Endothelial cell of umbilical vein (primary cell): Measurements from ENCODE around the gene RIT2. TPM values are rescaled to one million over a fixed set of nuclear protein-coding genes. Genes with fewer than 3 reads are reported as not detected.

Experiments
- BruUV-seq: library from RNA; stranded (reverse); fragments of 400-500 nt; replicated peaks from 2 replicates; lab custom pipeline; 2021; lab: Mats Ljungman, UMichigan
- CTCF ChIA-PET: fragments of 300-600, 350-600 bp; sonication (Branson Sonifier 250); formaldehyde crosslinking; loops from one replicate; lab custom pipeline; 2021; ENCODE audit warnings: antibody characterized with exemption, inconsistent platforms; lab: Charles Lee
- POLR2A ChIA-PET: fragments of 300-600, 350-600 bp; sonication (Branson Sonifier 250); formaldehyde crosslinking; loops from one replicate; lab custom pipeline; 2021; ENCODE audit warnings: antibody characterized with exemption, inconsistent platforms; lab: Charles Lee
- DNase-seq: peaks from one replicate; pipeline ENCODE4 v3.0.0-alpha.2; 2011; ENCODE audit warnings: low read depth, low spot score
- FAIRE-seq: peaks from 2 replicates; lab custom pipeline; 2011; peaks lifted over from hg19 to GRCh38; lab: Jason Lieb, UNC
- H2AFZ ChIP-seq: 2 replicates; pipeline ENCODE4 v1.6.0; 2012; ENCODE audit warnings: low read depth, low read length, control low read depth, inconsistent platforms
- H3K27ac ChIP-seq: 2 replicates; pipeline ENCODE4 v1.5.1; 2011; ENCODE audit warnings: low read depth, mild to moderate bottlenecking, control low read depth, low read length, moderate library complexity; ENCODE audit not compliant: insufficient read depth
- H3K27me3 ChIP-seq, 2 experiments: 2 replicates each; pipeline versions ENCODE4 v1.6.0 to v1.6.1; 2011; ENCODE audit warnings: low read length in 2 of 2, mixed read lengths in 1 of 2; ENCODE audit not compliant: control insufficient read depth in 2 of 2, insufficient read depth in 2 of 2
- H3K36me3 ChIP-seq, 2 experiments: 2 replicates in 1 of 2; 3 replicates in 1 of 2; pipeline ENCODE4 v1.5.1; 2011; ENCODE audit warnings: low read length in 2 of 2, mild to moderate bottlenecking in 1 of 2, moderate library complexity in 1 of 2; ENCODE audit not compliant: control insufficient read depth in 2 of 2, insufficient read depth in 2 of 2; ENCODE audit errors: extremely low read depth in 1 of 2
- H3K4me1 ChIP-seq: 3 replicates; pipeline ENCODE4 v1.5.1; 2011; ENCODE audit warnings: mild to moderate bottlenecking, low read length; ENCODE audit not compliant: control insufficient read depth, insufficient read depth; ENCODE audit errors: extremely low read depth
- H3K4me2 ChIP-seq: 2 replicates; pipeline ENCODE4 v1.6.1; 2011; ENCODE audit warnings: low read length, control low read depth, mixed read lengths; ENCODE audit not compliant: insufficient read depth
- H3K4me3 ChIP-seq, 3 experiments: fragments of 200-600 bp in 1 of 3; sonication (generic), shearing (Covaris generic) in 1 of 3; replicated peaks in 1 of 3; 2 replicates each; pipeline ENCODE4 v1.5.1; 2011 to 2016; ENCODE audit warnings: control low read depth in 3 of 3, low read length in 3 of 3, mild to moderate bottlenecking in 2 of 3, inconsistent platforms in 1 of 3, low read depth in 1 of 3, moderate library complexity in 1 of 3; ENCODE audit not compliant: insufficient read depth in 1 of 3
- H3K79me2 ChIP-seq: 2 replicates; pipeline ENCODE4 v1.6.0; 2012; ENCODE audit warnings: low read length, inconsistent platforms; ENCODE audit not compliant: control insufficient read depth, insufficient read depth
- H3K9ac ChIP-seq: replicated peaks from 2 replicates; pipeline ENCODE3; 2011; ENCODE audit warnings: low read length, control low read depth; ENCODE audit not compliant: insufficient read depth; ENCODE audit errors: extremely low read depth
- H3K9me1 ChIP-seq: replicated peaks from 3 replicates; pipeline ENCODE4 v1.6.0; 2011; ENCODE audit warnings: mild to moderate bottlenecking, low read length; ENCODE audit not compliant: control insufficient read depth, insufficient read depth; ENCODE audit errors: extremely low read depth
- H3K9me3 ChIP-seq: replicated peaks from 2 replicates; pipeline ENCODE4 v1.5.1; 2012; ENCODE audit warnings: low read length, inconsistent platforms; ENCODE audit not compliant: control insufficient read depth, insufficient read depth
- H4K20me1 ChIP-seq: replicated peaks from 2 replicates; pipeline ENCODE3; 2011; ENCODE audit warnings: mild to moderate bottlenecking, low read length; ENCODE audit not compliant: control insufficient read depth, insufficient read depth; ENCODE audit errors: extremely low read depth
- EZH2 ChIP-seq: IDR thresholded peaks from 2 replicates; pipeline ENCODE4 v1.6.1; 2012; ENCODE audit warnings: borderline replicate concordance, low read depth, mild to moderate bottlenecking, moderate library complexity, low read length, inconsistent platforms; ENCODE audit not compliant: severe bottlenecking
- FOS ChIP-seq: IDR thresholded peaks from 2 replicates; pipeline ENCODE4 v1.6.1; 2011; ENCODE audit warnings: mild to moderate bottlenecking, low read length, moderate library complexity, borderline replicate concordance; ENCODE audit not compliant: insufficient read depth
- GATA2 ChIP-seq: IDR thresholded peaks from 2 replicates; pipeline ENCODE4 v1.7.0; 2011; ENCODE audit warnings: low read depth, mild to moderate bottlenecking, moderate library complexity, mixed read lengths, low read length; ENCODE audit not compliant: insufficient read length, insufficient read depth
- JUN ChIP-seq: IDR thresholded peaks from 2 replicates; pipeline ENCODE4 v1.6.1; 2011; ENCODE audit warnings: borderline replicate concordance, low read depth; ENCODE audit not compliant: insufficient read length, insufficient read depth
- MYC ChIP-seq: IDR thresholded peaks from one replicate; pipeline ENCODE4 v1.6.1; 2011; ENCODE audit warnings: mild to moderate bottlenecking, low read depth, low read length
- POLR2A ChIP-seq: IDR thresholded peaks from 2 replicates; pipeline ENCODE4 v1.6.1; 2012; ENCODE audit warnings: low read depth, mild to moderate bottlenecking, control low read depth, low read length
- POLR2AphosphoS5 ChIP-seq: IDR thresholded peaks from 2 replicates; pipeline ENCODE4 v1.6.1; 2012; ENCODE audit warnings: low read depth, mild to moderate bottlenecking, control low read depth, low read length, moderate library complexity; ENCODE audit not compliant: insufficient read depth
- dilution Hi-C: fragments of 300-500 bp; cut with MboI; formaldehyde crosslinking; loops from one replicate; pipeline ENCODE4 v1.15.0; 2019; ENCODE audit warnings: low sequenced_read_pairs; ENCODE audit not compliant: extremely low pct_ligation_motif_present
- intact Hi-C: fragments of 100-400 bp; cut with micrococcal nuclease; formaldehyde crosslinking; loops from one replicate; pipeline ENCODE4 v1.10.0; 2022
- polyA plus RNA-seq, 4 experiments: library from polyadenylated mRNA; depleted of rRNA in 3 of 4; stranded (reverse) in 3 of 4; unstranded in 1 of 4; fragments of >200 nt; gene quantifications; 2 replicates each; pipeline versions ENCODE4 v1.2.1 to v1.2.3, GENCODE V29; 2011 to 2012; ENCODE audit warnings: missing spikeins in 1 of 4
- total RNA-seq: library from RNA; stranded (reverse); gene quantifications from 2 replicates; pipeline ENCODE4 v1.2.3, GENCODE V29; 2021
- TF ChIP-seq, protein P1 (sequence below): IDR thresholded peaks from 2 replicates; pipeline ENCODE4 v1.6.1; 2011; ENCODE audit not compliant: insufficient read depth, insufficient read length
- TF ChIP-seq, protein P2 (sequence below), 2 donors: IDR thresholded peaks; 1 replicate in 1 of 2; 2 replicates in 1 of 2; pipeline ENCODE4 v1.5.1; 2011; ENCODE audit warnings: low read length in 2 of 2, mild to moderate bottlenecking in 2 of 2, moderate library complexity in 2 of 2, control low read depth in 1 of 2, inconsistent platforms in 1 of 2, low read depth in 1 of 2; ENCODE audit not compliant: insufficient read depth in 1 of 2; ENCODE audit errors: extremely low read depth in 1 of 2

The RIT2 gene
- total and polyA plus RNA-seq, 2 donors (not counting 3 experiments of a cell fraction or from before 2014, with no cell fraction given) = not detected

DNA sequence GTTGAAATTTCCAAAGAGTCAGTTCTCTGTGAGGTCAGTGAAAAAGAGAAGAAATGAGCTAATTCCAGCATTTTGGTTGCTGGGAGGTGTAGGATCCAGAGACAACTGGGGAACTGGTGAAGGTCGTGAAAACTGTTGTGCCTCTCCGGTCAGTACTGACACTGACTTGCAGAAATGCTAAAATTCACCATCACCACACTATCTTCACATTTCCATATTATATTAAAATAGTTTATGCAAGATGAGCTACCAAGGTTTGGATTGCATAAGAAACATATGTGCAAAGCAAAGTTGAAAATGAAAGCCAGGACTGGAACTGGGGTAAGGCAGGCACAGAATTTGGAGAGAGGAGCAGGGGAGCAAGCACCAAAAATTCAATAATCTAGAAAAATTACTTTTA, 21.8 kb downstream of the RIT2 start:
- H3K79me2 ChIP-seq = no peaks in the 10 kb centered on the region
- H3K27me3 ChIP-seq = no peaks in the 10 kb centered on the region
- ChIA-PET CTCF (no interaction called here), POLR2A (no interaction called here)
- no peaks in the 10 kb centered on the region for H3K9me1 ChIP-seq
- intact Hi-C loops (no loop called here), dilution Hi-C loops (no loop called here)
- H3K27ac ChIP-seq = no peak overlapping the region
- BruUV-seq = no TSS peak
- no peak for DNase-seq
- no peak overlapping the region for H2AFZ ChIP-seq
- no peak overlapping the region for H3K9ac ChIP-seq
- H4K20me1 ChIP-seq = no peaks in the 10 kb centered on the region
- no peak overlapping the region for H3K4me2 ChIP-seq
- H3K36me3 ChIP-seq = no peaks in the 10 kb centered on the region
- TF ChIP-seq, protein P1, sequence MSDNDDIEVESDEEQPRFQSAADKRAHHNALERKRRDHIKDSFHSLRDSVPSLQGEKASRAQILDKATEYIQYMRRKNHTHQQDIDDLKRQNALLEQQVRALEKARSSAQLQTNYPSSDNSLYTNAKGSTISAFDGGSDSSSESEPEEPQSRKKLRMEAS = no peak
- TF ChIP-seq, protein P2, sequence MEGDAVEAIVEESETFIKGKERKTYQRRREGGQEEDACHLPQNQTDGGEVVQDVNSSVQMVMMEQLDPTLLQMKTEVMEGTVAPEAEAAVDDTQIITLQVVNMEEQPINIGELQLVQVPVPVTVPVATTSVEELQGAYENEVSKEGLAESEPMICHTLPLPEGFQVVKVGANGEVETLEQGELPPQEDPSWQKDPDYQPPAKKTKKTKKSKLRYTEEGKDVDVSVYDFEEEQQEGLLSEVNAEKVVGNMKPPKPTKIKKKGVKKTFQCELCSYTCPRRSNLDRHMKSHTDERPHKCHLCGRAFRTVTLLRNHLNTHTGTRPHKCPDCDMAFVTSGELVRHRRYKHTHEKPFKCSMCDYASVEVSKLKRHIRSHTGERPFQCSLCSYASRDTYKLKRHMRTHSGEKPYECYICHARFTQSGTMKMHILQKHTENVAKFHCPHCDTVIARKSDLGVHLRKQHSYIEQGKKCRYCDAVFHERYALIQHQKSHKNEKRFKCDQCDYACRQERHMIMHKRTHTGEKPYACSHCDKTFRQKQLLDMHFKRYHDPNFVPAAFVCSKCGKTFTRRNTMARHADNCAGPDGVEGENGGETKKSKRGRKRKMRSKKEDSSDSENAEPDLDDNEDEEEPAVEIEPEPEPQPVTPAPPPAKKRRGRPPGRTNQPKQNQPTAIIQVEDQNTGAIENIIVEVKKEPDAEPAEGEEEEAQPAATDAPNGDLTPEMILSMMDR (IDR thresholded peaks at IDR 0.05; ENCODE audit: extremely low read depth in 1 of 2, insufficient read depth in 1 of 2, low read depth in 1 of 2, low read length in 2 of 2) = no peak
- TF ChIP-seq POLR2AphosphoS5 = no peak
- TF ChIP-seq JUN = no peak
- no peak for TF ChIP-seq FOS
- H3K9me3 ChIP-seq = no peaks in the 10 kb centered on the region
- no peaks in the 10 kb centered on the region for H3K4me1 ChIP-seq
- no peak for FAIRE-seq
- no peak overlapping the region for H3K4me3 ChIP-seq

DNA sequence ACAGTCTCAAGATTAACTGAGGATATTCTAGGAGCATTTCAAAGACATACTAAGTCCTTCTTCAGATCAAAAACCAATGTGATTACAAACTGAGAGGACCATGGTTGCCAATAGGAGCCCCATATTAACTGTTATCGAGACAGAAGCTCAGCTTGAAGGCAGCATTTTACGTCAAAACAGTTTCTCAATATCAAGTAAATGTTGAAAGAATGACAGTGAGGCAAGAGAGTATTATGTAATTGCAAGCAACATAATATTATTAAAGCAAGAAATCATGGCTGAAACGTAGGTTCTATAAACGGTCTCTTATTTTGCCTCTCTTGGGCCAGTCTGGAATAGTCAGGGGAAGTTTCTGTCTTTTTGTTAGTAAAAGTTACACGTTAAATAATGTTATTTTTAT, 22.9 kb downstream of the RIT2 start:
- CTCF ChIA-PET = no interaction called here

More for the DNA sequence above, 22.9 kb downstream of the RIT2 start:
- FAIRE-seq (no peak), DNase-seq (no peak)
- Histone ChIP-seq H3K79me2 (no peaks in the 10 kb centered on the region), H3K27ac (no peak overlapping the region), H3K36me3 (no peaks in the 10 kb centered on the region), H3K9me1 (no peaks in the 10 kb centered on the region), H3K9me3 (no peaks in the 10 kb centered on the region), H3K4me1 (no peaks in the 10 kb centered on the region), H3K4me2 (no peak overlapping the region), H4K20me1 (no peaks in the 10 kb centered on the region), H2AFZ (no peak overlapping the region), H3K9ac (no peak overlapping the region), H3K4me3 (no peak overlapping the region), H3K27me3 (no peaks in the 10 kb centered on the region)
- no TSS peak for BruUV-seq
- no peak for TF ChIP-seq FOS
- no peak for TF ChIP-seq MYC
- no peak for TF ChIP-seq POLR2A
- TF ChIP-seq, protein P2 (IDR thresholded peaks at IDR 0.05; ENCODE audit: extremely low read depth in 1 of 2, insufficient read depth in 1 of 2, low read depth in 1 of 2, low read length in 2 of 2) = no peak
- TF ChIP-seq POLR2AphosphoS5 = no peak
- no peak for TF ChIP-seq EZH2
- TF ChIP-seq, protein P1 = no peak
- TF ChIP-seq JUN = no peak
- no peak for TF ChIP-seq GATA2
- dilution Hi-C loops = no loop called here
- intact Hi-C loops = no loop called here
- POLR2A ChIA-PET = no interaction called here
